HG02588 (cell line): ENCODE results near the gene HEXIM1.
A peak's percentile ranks its signal among the peaks of the same experiment; 100 is the strongest.

ENCODE experiments used
- ATAC-seq: cut with Tn5 transposase; IDR thresholded peaks from one replicate; pipeline ENCODE4 v1.9.1; 2021; ENCODE audit warnings: mild to moderate bottlenecking, moderate library complexity; ENCODE audit not compliant: unreplicated experiment

Gene HEXIM1

GRCh38 chr17:45128989-45129388 is 19.3 kb upstream of the HEXIM1 start:
- no peak for ATAC-seq

GRCh38 chr17:45129426-45129939 is 18.8 kb upstream of the HEXIM1 start:
- no peak for ATAC-seq

GRCh38 chr17:45129940-45130680 is 18.2 kb upstream of the HEXIM1 start:
- no peak for ATAC-seq

GRCh38 chr17:45130681-45131615 is 17.3 kb upstream of the HEXIM1 start:
- no peak for ATAC-seq

- ATAC-seq: no peak
Observed at GRCh38 chr17:45131616-45132319, 16.5 kb upstream of the HEXIM1 start.

GRCh38 chr17:45132320-45132571 is 16.0 kb upstream of the HEXIM1 start, which contains the start of gene PLCD3:
PLCD3 (minus strand) TSS chr17:45132515; CDS start chr17:45132410, 105 bp downstream.
- ATAC-seq: no peak

GRCh38 chr17:45132572-45133463 is 15.5 kb upstream of the HEXIM1 start:
- ATAC-seq: no peak

GRCh38 chr17:45135192-45135977 is 12.9 kb upstream of the HEXIM1 start, which contains the start of gene ACBD4:
ACBD4 (plus strand) TSS chr17:45135687; CDS start chr17:45136145, 458 bp downstream.
- peak; percentile 70 for ATAC-seq

GRCh38 chr17:45135978-45136791 is 12.1 kb upstream of the HEXIM1 start:
- ATAC-seq: no peak

GRCh38 chr17:45136846-45137560 is 11.3 kb upstream of the HEXIM1 start:
- ATAC-seq: no peak

GRCh38 chr17:45137561-45138305 is 10.5 kb upstream of the HEXIM1 start:
- ATAC-seq: no peak

GRCh38 chr17:45138911-45139532 is 9.3 kb upstream of the HEXIM1 start:
- no peak for ATAC-seq

GRCh38 chr17:45139533-45139920 is 8.7 kb upstream of the HEXIM1 start:
- no peak for ATAC-seq

- no peak for ATAC-seq
Observed at GRCh38 chr17:45143094-45143670, 5.1 kb upstream of the HEXIM1 start.

GRCh38 chr17:45143767-45144198 is 4.5 kb upstream of the HEXIM1 start:
- ATAC-seq: no peak
